MM.1S (cell line): Measurements from ENCODE around the gene NUP98.
A peak's percentile ranks its signal among the peaks of the same experiment; 100 is the strongest.

Source experiments
- DNase-seq: peaks from one replicate; pipeline ENCODE4 v3.0.0-alpha.2; 2015
- H2AFZ ChIP-seq: fragments of 300-600 bp; sonication (generic); 2 replicates; pipeline ENCODE4 v1.6.0; 2016; ENCODE audit warnings: antibody characterized with exemption, low read length
- H3F3A ChIP-seq: fragments of 300-600 bp; sonication (generic); 2 replicates; pipeline ENCODE4 v1.6.1; 2016; ENCODE audit warnings: mild to moderate bottlenecking, antibody characterized with exemption, low read length, moderate library complexity, mixed read lengths; ENCODE audit not compliant: insufficient read depth
- H3K27ac ChIP-seq: fragments of 300-600 bp; sonication (generic); 2 replicates; pipeline ENCODE4 v1.5.1; 2016; ENCODE audit warnings: mild to moderate bottlenecking, low read length
- H3K27me3 ChIP-seq: fragments of 300-600 bp; sonication (generic); replicated peaks from 2 replicates; pipeline ENCODE4 v1.6.0; 2016; ENCODE audit warnings: low read length; ENCODE audit not compliant: insufficient read depth
- H3K36me3 ChIP-seq: fragments of 300-600 bp; sonication (generic); replicated peaks from 2 replicates; pipeline ENCODE4 v1.6.1; 2016; ENCODE audit warnings: mild to moderate bottlenecking, low read length, mixed read lengths; ENCODE audit not compliant: insufficient read depth
- H3K4me1 ChIP-seq: fragments of 300-600 bp; sonication (generic); 2 replicates; pipeline ENCODE4 v1.6.1; 2016; ENCODE audit warnings: low read length, mixed read lengths
- H3K4me2 ChIP-seq: fragments of 300-600 bp; sonication (generic); 2 replicates; pipeline ENCODE4 v1.6.0; 2016; ENCODE audit warnings: low read depth, low read length
- H3K4me3 ChIP-seq: fragments of 300-600 bp; sonication (generic); 2 replicates; pipeline ENCODE4 v1.5.1; 2016; ENCODE audit warnings: low read length, mixed read lengths
- H3K79me2 ChIP-seq: fragments of 300-600 bp; sonication (generic); 2 replicates; pipeline ENCODE4 v1.6.1; 2016; ENCODE audit warnings: mixed run types, low read length, mixed read lengths
- H3K9ac ChIP-seq: fragments of 300-600 bp; sonication (generic); 2 replicates; pipeline ENCODE4 v1.6.1; 2016; ENCODE audit warnings: low read length, mixed read lengths
- H3K9me2 ChIP-seq: fragments of 300-600 bp; sonication (generic); replicated peaks from 2 replicates; pipeline ENCODE4 v1.6.1; 2016; ENCODE audit warnings: mild to moderate bottlenecking, low read length, mixed read lengths; ENCODE audit not compliant: insufficient read depth
- H3K9me3 ChIP-seq: fragments of 300-600 bp; sonication (generic); replicated peaks from 2 replicates; pipeline ENCODE4 v1.6.1; 2016; ENCODE audit warnings: mild to moderate bottlenecking, low read length, mixed read lengths; ENCODE audit not compliant: insufficient read depth
- H4K20me1 ChIP-seq: fragments of 300-600 bp; sonication (generic); 2 replicates; pipeline ENCODE4 v1.6.1; 2016; ENCODE audit warnings: mild to moderate bottlenecking, low read length, moderate library complexity, mixed read lengths; ENCODE audit not compliant: insufficient read depth
- EZH2 ChIP-seq: fragments of 300-600 bp; sonication (generic); optimal IDR thresholded peaks from 2 replicates; pipeline ENCODE3; 2017; ENCODE audit warnings: low read depth, mild to moderate bottlenecking, antibody characterized with exemption, low read length, mixed read lengths
- EZH2phosphoT487 ChIP-seq: fragments of 300-600 bp; sonication (generic); IDR thresholded peaks from 2 replicates; pipeline ENCODE4 v1.6.1; 2018; ENCODE audit warnings: antibody characterized with exemption, low read length
- TF ChIP-seq, protein P1 (sequence below): fragments of 300-600 bp; sonication (generic); IDR thresholded peaks from 2 replicates; pipeline ENCODE4 v1.5.1; 2016; ENCODE audit warnings: antibody characterized with exemption, low read length, mixed read lengths

NUP98 gene

DNA sequence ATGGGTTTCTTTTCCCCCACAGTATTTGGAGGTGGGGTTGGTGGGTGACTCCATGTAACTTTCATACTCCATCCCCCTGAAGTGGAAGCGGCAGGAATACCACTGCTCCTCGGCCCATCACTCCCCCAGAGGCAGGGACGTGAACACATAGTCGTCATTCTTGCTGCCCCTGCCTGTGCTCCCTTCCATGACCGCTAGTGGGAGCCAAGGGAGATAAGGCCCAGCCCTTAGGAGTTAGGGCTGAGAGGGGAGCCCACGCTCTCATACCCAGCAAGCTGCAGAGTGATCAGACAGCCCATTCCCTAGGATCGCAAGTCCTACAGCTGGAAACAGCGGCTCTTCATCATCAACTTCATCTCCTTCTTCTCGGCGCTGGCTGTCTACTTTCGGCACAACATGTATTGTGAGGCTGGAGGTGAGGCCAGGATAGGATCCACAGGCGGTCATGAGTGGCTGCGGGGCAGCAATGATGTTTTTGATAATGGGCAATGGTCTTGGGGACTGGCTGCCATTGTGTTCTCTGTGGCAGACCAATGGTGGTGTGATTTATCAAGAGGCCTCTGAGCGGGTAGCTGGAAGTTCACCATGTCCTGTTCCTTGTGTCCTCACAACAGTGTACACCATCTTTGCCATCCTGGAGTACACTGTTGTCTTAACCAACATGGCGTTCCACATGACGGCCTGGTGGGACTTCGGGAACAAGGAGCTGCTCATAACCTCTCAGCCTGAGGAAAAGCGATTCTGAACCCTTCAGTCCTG lies 27.5 kb upstream of the NUP98 start:
- H2AFZ ChIP-seq: no peak overlapping the region
- H3K27me3 ChIP-seq: no peaks in the 10 kb centered on the region
- no peak overlapping the region for H3K4me2 ChIP-seq
- H3K79me2 ChIP-seq: peaks cover 6% of the 10 kb centered on the region; the same call in 1 of the 2 replicates
- DNase-seq: peak; percentile 62
- H3K4me1 ChIP-seq: no peaks in the 10 kb centered on the region
- H4K20me1 ChIP-seq: no peaks in the 10 kb centered on the region
- H3K27ac ChIP-seq: no peak overlapping the region
- TF ChIP-seq, protein P1, sequence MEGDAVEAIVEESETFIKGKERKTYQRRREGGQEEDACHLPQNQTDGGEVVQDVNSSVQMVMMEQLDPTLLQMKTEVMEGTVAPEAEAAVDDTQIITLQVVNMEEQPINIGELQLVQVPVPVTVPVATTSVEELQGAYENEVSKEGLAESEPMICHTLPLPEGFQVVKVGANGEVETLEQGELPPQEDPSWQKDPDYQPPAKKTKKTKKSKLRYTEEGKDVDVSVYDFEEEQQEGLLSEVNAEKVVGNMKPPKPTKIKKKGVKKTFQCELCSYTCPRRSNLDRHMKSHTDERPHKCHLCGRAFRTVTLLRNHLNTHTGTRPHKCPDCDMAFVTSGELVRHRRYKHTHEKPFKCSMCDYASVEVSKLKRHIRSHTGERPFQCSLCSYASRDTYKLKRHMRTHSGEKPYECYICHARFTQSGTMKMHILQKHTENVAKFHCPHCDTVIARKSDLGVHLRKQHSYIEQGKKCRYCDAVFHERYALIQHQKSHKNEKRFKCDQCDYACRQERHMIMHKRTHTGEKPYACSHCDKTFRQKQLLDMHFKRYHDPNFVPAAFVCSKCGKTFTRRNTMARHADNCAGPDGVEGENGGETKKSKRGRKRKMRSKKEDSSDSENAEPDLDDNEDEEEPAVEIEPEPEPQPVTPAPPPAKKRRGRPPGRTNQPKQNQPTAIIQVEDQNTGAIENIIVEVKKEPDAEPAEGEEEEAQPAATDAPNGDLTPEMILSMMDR: peak; percentile 83
- no peak for TF ChIP-seq EZH2phosphoT487
- H3F3A ChIP-seq: no peaks in the 10 kb centered on the region
- no peak overlapping the region for H3K9ac ChIP-seq
- H3K9me2 ChIP-seq: no peaks in the 10 kb centered on the region
- H3K9me3 ChIP-seq: no peaks in the 10 kb centered on the region
- 0 out of 2 replicates have a peak, but pooled peaks cover under 1% of the 10 kb centered on the region for H3K36me3 ChIP-seq
- no peak overlapping the region for H3K4me3 ChIP-seq

- H3K9me3 ChIP-seq: no peaks in the 10 kb centered on the region
- no peak for DNase-seq
- H3K4me2 ChIP-seq: no peak overlapping the region
- no peak overlapping the region for H3K9ac ChIP-seq
- no peaks in the 10 kb centered on the region for H3K4me1 ChIP-seq
- no peak overlapping the region for H3K27ac ChIP-seq
- no peaks in the 10 kb centered on the region for H3K27me3 ChIP-seq
- no peak overlapping the region for H2AFZ ChIP-seq
- no peaks in the 10 kb centered on the region for H4K20me1 ChIP-seq
- no peaks in the 10 kb centered on the region for H3F3A ChIP-seq
- no peaks in the 10 kb centered on the region for H3K36me3 ChIP-seq
- no peak overlapping the region for H3K4me3 ChIP-seq
- H3K9me2 ChIP-seq: no peaks in the 10 kb centered on the region
- TF ChIP-seq, protein P1: no peak
- TF ChIP-seq EZH2 (no peak), EZH2phosphoT487 (no peak)
- peaks cover 5% of the 10 kb centered on the region; the same call in 1 of the 2 replicates for H3K79me2 ChIP-seq
Observed at GRCh38 chr11:3823762-3824506, 26.6 kb upstream of the NUP98 start.

DNA sequence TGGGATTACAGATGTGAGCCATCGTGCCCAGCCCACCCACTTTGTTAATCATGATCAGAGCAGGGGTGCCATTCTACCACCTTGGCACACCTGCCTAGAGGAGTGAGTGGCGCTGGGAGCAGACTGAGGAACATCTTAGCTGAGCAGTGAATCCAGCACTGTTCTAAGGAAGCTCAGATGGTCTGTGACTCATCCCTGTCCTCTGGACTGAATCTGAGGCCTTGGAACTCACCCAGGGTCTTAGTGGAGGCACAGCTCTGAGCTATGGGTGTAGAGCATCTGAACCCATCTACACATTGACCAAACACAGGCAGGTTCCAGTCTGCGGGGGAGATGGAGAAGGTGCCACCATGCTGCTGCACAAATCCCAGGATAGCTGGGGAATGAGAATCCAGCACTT lies 25.9 kb upstream of the NUP98 start:
- H3K9me2 ChIP-seq: no peaks in the 10 kb centered on the region
- peaks cover 5% of the 10 kb centered on the region; the same call in 1 of the 2 replicates for H3K79me2 ChIP-seq
- H3K9ac ChIP-seq: no peak overlapping the region
- no peaks in the 10 kb centered on the region for H3F3A ChIP-seq
- no peaks in the 10 kb centered on the region for H3K9me3 ChIP-seq
- H4K20me1 ChIP-seq: no peaks in the 10 kb centered on the region
- H3K4me3 ChIP-seq: no peak overlapping the region
- DNase-seq: no peak
- no peak overlapping the region for H3K27ac ChIP-seq
- H3K27me3 ChIP-seq: no peaks in the 10 kb centered on the region
- no peaks in the 10 kb centered on the region for H3K4me1 ChIP-seq
- TF ChIP-seq, protein P1: no peak
- TF ChIP-seq EZH2: no peak
- TF ChIP-seq EZH2phosphoT487: no peak
- no peak overlapping the region for H3K4me2 ChIP-seq
- no peaks in the 10 kb centered on the region for H3K36me3 ChIP-seq
- H2AFZ ChIP-seq: no peak overlapping the region
